Measurements from ENCODE around the gene ASB1. TPM values are rescaled to one million over a fixed set of nuclear protein-coding genes. Genes with fewer than 3 reads are reported as not detected.
"Not testable (repeated sequence)": the region's sequence is repeated elsewhere in the genome, so short reads cannot be mapped to it uniquely, and the experiment has no call there.

Gene ASB1
- total RNA-seq, 1 donor from 2014 or later = 21.2 TPM

DNA sequence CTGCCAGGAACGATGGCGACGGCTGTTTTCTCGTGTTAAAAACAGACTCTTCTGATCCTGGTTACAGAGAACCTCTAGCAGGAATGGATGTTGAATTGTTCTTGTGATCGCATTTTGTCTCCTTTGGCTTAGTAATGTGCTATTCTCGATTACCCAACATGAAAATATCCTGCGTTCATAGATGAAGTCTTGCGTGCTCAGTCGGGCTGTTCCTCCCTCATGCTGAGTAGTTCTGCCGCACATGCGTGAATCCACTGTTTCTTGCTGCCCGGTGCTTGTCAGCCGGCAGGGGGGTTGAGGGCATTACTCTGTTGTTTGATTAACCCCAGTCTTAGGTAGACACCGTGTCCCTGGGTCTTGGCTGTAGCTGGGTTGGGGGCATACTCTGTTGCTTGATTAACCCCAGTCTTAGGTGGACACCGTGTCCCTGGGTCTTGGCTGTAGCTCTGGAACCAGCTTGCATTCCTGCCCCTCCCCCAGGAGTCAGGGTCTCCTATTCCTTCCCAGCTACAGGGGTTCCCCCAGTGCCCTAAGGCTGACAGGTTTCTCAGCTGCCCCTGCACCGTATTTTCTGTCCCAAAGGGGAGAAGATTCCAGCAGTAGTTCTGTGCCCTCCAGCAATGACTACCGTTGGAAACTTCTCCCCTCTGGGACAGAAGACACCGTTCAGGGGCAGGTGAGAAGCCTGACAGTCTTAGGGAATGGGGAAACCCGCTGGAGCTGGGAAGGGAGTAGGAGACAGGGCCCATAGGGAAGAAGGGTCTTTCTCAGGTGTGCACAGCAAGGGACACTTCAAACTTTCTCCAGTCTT lies 22.1 kb upstream of the ASB1 start:
- no peak for DNase-seq (ENCODE audit: low read depth, low spot score)

DNA sequence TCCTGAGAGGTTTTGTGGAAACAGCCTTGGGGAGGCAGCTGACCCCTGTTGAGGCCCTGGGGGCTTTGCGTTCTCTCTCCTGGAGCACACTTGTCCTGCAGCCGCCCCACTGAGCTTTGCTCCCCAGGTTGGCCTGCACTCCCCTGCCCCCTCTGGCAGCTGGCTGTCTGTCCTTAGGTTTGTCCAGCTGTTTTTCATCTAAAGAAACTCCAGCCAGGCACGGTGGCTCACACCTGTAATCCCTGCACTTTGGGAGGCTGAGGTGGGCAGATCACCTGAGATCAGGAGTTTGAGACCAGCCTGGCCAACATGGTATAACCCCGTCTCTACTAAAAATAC lies 21.5 kb upstream of the ASB1 start:
- not testable (repeated sequence) for DNase-seq (ENCODE audit: low read depth, low spot score)

DNA sequence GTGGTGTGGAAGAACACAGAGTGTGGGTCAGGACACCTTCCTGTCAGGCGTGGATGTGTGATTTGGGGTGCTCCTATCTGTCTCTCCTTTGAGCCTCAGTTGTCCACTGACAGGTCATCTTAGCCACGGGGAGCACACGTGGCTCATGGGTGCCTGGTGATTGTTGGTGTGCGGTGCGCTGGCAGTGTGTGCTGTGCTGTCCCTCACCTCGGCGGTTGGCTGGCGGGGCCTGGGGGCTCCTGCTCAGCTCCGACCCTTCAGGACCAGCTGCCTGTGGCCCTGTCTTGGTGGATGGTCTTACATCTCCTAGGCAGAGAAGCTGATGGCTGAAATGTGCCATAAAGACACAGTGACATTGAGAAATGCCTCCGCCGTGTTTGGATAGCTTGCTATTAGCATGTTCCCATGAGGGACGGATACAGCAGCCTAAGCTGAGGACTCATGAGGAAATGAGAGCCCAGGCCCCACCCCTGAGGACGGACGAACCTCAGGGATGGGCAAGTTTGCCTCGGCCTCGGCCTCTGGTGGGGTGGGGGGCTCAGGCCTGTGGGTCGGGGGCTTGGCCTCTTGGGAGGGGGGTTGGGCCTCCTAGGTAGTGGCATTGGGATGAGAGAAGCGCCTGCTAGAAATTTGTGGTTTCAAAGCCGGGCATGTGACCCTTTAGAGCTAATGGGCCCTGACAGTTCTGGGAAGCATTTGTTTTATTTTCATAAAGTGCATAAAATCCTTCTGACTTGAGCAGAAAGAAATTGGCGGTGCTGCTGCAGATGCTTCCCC lies 20.3 kb upstream of the ASB1 start:
- DNase-seq (ENCODE audit: low read depth, low spot score) = no peak

DNA sequence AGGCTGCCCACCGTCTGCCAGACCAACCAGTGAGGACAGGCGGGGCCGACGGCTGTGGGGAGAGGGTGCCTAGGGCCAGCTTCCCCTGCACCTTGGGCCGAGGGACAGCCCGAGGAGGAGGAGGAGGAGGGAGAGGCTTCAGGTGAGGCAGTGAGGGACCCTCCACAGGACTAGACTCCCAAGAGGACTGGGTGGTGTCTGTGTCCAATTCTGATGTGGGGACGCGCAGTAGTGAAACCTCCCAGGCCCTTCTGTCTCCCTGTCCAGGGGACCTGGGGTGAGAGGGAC lies 19.8 kb upstream of the ASB1 start:
- no peak for DNase-seq (ENCODE audit: low read depth, low spot score)

DNA sequence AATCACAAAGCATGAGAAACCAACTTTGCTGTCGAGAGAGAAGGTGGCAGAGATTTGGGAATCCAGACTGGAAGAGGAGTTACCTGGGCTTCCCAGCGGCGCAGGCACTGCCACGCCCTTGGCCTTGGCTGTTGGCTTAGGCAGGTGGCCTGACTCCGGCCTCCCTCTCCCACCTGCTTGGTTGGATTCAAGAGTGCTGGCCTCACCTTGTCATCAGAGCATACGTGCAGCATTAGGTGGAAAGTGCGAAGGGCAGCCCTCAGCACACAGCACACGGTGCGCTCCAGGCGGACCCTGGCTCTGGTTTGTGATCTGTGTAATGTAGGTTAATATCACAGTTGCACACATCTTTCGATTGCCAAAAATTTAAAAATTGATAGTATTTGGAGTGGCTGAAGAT lies 19.2 kb upstream of the ASB1 start:
- DNase-seq (ENCODE audit: low read depth, low spot score) = no peak

DNA sequence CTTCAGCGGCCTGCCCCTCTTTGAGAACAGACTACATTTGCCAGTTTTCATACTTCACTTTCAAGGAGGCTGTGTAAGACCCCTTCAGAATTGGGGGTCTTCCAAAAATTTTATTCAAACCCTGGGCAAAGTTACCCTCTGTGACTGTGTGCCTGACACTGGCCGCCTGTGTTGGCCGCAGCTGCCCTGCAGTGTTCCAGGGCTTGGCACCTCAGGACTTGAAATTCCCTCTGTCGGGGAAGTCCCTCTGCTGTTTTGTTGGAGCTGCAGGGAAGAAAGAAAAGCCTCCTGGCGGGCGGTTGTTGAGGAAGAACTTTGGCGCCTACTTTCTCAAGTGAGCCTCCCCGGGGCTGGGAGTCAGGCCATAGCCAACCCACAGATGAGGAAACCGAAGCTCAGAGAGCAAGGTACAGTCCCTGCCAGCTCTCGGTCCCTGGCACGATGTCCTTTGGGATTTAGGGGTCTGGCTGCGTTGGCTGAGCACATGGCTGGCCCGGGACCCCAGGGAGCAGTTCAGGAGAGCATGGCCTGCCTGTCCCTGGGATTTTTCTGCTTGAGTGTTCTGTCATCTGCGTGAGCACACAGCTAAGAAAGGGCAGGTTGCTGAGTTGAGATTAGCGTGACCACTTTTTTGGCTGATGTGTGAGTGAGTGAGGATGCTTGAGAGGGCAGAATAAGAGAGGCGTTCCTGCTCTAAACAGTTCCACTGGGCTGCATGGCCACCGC lies 17.9 kb upstream of the ASB1 start:
- no peak for DNase-seq (ENCODE audit: low read depth, low spot score)

DNA sequence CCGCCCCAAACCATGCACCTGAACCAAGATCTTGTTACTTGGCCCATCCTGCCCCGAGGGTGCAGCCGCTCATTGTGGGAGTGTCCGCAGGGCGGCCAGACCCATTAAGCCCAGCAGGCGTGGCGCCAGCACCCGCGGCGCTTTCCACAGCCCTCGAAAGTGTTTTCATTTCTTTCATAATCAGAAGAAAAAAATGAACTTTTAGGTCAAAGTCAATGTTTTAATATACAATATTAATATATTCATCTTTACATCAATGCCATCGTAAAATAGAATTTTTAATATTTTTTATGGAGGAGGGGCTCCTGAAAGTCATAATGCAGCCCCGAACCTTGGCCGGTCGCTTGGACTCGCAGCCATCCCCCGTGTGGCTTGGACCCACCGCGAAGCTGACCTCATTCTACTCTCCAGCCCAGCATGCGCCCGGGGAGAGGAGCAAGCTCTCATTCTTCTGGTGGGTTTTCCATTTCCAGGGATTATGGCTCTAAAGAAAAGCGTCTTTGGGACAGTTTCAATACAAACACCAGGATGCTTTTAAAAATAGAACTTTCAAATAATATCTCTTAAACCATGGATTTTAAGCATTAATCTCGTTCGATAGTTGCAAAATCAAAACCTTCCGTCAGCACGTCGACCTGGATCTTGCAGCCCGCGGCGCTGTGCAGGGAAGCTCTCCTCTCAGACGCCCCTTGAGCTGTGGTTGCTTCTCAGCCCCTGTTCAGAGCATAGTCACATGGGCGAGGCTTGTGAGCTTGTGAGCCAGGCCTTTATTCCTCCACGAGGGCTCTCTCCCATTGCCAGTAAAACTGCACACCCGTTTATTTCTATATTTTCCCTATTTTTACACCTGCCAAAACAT lies 17.2 kb upstream of the ASB1 start:
- no peak for DNase-seq (ENCODE audit: low read depth, low spot score)

DNA sequence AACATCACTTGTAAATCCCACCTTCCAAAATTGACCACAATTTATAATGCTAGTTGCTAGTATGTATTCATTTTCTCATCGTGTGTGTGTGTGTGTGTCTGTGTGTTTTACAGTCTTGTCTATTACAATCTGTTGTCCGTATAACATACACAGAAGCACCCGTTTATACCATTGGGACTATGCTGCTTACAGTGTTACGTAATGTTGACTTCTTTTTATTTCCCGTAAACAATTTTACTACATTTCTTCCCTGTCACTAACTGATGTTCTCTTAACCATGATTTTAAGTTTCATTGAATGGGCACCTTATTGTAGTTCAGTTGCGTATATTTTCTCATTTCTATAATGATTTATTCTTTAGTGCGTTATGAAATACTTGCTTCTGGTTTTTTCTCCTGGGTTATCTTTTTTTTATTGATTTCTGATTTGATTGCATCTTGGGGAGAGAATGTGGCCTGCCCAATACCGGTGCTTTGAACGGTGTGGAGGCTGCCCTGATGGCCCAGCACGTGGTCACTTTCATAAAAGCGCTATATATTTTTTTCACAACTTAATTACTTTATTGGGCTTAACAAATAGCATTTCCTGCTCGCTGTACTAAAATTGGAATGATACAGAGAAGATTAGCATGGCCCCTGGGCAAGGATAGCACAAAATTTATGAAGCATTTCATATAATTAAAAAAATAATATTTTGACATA lies 14.5 kb upstream of the ASB1 start:
- no peak for DNase-seq (ENCODE audit: low read depth, low spot score)

DNA sequence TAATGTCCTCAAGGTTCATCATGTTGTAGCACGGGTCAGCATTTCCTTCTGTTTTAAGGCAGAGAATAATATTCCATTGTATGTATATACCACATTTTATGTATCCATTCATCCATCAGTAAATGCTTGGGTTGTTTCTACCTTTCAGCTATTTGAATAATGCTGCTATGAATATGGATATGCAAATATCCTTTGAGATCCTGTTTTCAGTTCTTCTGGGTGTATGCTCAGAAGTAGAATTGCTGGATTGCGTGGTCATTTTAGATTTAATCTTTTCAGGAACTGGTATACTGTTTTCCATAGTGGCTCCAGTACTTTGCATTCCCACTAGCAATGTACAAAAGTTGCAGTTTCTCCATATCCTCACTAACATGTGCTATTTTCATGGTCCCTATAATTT lies 13.4 kb upstream of the ASB1 start:
- DNase-seq (ENCODE audit: low read depth, low spot score) = no peak

DNA sequence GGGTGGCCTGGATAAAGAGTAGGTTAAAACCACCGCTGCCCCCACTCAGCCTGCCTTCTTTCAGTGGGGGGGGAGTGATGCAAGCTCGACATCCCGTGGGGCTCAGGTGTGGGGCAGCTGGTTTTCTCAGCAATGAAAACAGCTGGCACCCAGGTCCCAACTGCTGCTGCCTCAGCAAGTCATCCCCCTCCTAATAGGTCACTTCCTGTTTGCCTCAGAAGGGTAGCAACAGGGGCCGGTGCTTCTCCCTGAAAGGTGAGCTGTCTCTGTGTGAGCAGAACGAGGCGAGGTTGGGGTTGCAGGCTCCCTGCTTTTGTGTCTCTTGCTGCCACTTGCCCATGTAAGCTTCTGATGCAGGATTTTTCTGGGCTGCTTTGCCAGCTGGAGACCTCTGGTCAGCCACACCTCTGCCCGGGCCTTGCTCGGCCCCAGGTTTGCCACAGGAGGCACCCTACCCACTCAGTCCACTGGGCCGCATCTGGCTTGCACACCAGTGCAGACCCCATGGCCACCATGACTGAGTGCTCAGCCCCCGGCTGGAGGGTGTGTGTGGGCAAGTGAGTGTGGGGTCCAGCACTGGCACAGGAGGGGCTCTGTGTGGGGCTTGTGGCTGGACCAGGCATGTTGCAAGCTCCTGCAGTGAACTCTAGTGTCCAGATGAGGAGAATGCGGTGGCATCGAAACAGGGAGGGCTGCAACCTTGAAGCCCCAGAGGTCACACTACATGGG lies 11.5 kb upstream of the ASB1 start:
- DNase-seq (ENCODE audit: low read depth, low spot score) = no peak

DNA sequence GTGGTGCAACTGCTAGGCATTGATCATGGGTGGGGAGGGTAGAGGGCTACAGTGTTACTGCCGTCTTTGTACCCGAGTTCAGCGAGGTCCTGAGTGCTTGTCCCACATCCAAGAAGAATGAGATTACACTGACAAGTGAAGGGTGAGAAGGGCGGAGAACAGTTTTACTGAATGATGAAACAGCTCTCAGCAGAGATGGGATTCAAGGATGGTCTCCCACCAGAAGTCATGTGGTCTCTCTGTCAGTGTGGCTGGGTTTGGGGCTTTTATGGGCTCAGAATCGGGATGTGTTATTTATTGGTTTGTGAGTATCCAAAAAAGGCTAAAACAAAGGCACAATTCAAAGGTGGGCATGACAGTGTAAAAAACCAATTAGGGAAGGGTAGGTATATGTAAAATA lies 10.8 kb upstream of the ASB1 start:
- no peak for DNase-seq (ENCODE audit: low read depth, low spot score)

DNA sequence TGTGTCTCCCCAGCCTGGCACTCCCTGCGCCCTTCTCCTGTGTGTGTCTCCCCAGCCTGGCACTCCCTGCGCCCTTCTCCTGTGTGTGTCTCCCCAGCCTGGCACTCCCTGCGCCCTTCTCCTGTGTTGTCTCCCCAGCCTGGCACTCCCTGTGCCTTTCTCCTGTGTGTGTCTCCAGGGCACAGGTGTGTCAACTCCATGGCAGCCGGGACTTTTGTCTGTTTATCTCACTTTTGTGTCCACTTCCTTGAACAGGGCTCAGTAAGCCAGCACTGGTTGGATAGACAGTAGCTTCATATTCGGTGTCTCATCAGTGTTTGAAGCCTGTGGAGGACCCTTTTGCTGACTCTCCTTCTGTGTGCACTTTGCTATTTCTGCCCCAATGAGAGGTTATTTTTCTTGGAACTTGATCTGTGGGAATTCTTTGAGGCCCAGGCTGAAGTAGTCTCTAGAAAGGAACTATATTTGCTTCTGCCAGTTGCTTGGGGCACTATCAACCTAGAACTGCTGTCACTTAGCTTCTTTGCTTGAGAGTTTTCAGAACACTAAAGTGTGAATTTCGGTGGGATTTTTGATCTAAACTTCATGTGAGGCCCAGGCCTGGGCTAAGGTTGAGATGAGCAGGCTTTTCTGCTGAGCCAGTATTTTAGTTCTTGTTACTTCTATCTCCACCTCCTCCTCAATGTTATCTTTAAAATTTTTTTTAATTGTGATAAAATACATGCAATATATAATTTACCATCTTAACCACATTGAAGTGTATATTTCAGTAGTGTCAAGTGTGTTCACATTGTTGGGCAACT lies 8.3 kb upstream of the ASB1 start:
- no peak for DNase-seq (ENCODE audit: low read depth, low spot score)

DNA sequence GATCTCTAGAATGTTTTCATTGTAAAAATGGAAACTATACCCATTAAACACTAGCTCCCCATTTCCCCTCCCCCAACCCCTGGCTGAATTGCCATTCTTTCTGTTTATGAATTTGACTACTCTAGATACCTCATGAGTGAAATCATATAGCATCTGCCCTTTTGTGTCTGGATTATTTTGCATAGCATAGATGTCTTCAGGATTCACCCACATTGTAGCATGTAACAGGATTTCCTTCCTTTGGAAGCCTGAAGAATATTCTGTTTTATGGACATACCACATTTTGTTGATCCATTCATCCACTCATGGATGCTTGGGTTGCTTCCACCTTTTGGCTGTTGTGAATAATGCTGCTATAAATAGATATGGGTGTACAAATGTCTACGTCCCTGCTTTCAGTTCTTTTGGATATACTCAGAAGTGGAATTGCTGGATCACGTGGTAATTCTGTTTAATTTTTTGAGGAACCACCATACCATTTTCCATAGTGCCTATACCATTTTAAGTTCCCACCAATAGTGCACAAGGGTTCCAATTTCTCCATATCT lies 7.7 kb upstream of the ASB1 start:
- no peak for DNase-seq (ENCODE audit: low read depth, low spot score)

DNA sequence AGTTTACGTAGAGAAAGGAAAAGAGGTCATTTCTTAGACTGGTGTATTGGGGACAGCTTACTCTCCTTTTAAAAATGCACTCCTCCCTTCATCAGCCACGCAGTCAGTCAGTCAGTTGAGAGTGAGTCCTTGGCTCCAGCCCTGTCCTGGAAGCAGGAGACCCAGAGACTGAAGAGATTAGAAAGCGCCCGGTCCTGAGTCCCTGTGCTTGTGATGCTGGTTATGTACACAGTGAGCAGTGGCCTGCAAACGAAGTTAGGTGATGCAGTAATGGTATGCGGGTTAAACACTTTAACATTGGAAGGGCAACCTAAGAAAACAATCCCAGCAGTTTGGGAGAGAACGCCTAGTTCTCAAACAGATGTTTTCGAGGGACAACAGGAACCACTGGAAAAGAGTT lies 6.3 kb upstream of the ASB1 start:
- no peak for DNase-seq (ENCODE audit: low read depth, low spot score)

DNA sequence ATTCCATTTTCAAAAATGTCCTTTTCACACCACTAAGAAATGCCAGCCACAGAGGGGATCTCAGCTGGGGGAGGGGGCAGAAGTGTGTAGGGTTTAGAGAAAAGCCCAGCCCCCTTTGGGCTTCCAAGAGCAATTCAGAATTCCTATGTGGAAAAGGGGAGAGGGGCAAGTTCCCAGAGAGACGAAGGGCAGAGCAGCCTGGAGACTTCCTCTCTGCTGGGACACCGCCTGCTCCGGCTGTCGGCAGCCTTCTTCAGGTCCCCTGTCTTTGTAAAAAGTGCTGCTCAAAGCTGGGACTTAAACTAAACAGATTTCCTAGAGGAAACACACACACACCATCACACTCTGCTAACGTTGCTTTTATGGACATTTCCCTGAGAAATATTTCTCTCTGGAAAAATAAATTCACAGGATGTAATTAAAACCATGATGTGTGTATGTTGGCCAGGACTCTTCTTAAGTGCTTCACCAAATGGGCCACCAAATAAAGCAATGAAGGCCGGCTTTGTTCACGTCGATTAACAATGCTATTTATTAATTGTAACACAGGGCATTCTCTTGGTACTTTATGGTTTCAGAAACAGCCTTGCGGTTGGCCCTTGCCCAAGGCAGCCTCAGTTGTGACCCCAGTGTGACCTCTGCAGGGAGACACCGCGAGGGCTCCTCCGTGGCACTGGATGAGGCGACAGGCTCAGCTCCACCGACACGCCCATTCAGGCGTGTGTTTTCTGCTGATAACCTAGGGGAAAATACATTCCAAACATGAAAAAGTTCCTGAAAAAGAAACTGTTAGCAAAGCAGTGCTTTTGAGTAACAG lies 5.6 kb upstream of the ASB1 start:
- DNase-seq (ENCODE audit: low read depth, low spot score) = no peak

DNA sequence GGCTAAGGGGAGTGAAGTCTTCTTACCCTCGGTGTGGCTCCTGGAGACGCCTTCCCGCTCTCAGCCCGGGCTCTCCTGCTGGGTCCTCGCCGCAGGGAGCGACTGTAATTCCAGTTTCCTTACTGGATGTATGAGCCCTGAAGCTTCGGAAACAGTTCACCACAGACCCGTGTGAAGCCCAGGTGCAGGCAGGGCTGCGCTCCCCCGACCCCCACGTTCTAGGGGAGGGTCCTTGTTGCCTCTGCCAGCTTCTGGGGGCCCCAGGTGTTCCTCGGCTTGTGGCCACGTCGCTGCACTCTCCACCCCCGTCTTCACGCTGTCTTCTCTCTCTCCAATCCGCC lies 5.1 kb upstream of the ASB1 start:
- DNase-seq (ENCODE audit: low read depth, low spot score) = no peak

DNA sequence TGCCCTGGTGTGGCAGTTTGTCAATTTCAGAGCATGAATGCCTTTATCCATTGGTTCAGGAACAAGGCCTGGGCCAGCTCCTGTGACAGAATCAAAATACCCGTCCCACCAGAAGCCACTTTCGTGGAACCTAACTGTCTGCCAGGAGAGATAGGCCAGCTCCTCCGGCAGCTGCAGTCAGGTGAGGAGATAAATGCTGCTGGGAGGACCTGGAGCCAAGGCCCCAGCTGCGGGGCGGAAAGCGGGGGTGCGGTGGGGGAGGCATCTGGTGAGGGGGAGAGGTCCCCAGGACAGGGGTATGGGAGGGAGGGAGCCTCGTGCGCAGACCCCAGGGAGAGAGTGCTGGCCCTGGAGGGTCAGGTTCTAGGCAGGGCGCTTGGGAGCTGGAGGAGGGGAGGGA lies 4.4 kb upstream of the ASB1 start:
- no peak for DNase-seq (ENCODE audit: low read depth, low spot score)

DNA sequence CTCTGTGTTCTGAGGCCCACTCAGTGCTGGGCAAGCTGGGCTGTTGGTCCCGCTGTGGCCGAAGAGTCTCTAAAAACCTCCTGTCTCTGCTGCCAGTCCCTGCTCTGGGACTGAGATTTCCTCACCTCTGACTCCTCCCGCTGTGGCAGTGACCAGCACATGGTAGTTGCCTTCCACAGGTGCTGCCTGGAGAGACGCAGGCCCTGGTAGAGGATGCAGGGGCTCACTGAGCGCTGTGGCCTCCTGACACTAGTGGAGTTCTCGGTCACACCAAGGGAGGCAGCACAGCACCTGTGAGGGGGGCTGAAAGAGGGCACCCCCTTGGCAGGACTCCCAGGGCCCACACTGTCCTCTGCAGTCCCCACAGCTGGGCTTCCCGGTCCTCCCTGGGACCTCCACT lies 3.8 kb upstream of the ASB1 start:
- no peak for DNase-seq (ENCODE audit: low read depth, low spot score)
